Raji (cell line): ENCODE data around the gene PLAAT3.

Experiments
- POLR2A ChIP-seq: IDR thresholded peaks from 2 replicates; pipeline ENCODE4 v1.6.1; 2011; ENCODE audit warnings: low read depth, low read length, control low read depth; ENCODE audit not compliant: insufficient read depth

The PLAAT3 gene

GRCh38 chr11:63612181-63612580 lies 2.1 kb downstream of the PLAAT3 start:
- no peak for TF ChIP-seq POLR2A

- TF ChIP-seq POLR2A, result no peak
Measured at GRCh38 chr11:63611395-63611747, 2.9 kb downstream of the PLAAT3 start.

- TF ChIP-seq POLR2A, result no peak
Measured at GRCh38 chr11:63610604-63611394, 3.4 kb downstream of the PLAAT3 start.

- no peak for TF ChIP-seq POLR2A
Measured at GRCh38 chr11:63609971-63610580, 4.2 kb downstream of the PLAAT3 start.

- no peak for TF ChIP-seq POLR2A
Measured at GRCh38 chr11:63609536-63609935, 4.7 kb downstream of the PLAAT3 start.

- no peak for TF ChIP-seq POLR2A
Measured at GRCh38 chr11:63608353-63609345, 5.6 kb downstream of the PLAAT3 start.

GRCh38 chr11:63603180-63603518 lies 11.1 kb downstream of the PLAAT3 start:
- no peak for TF ChIP-seq POLR2A

- no peak for TF ChIP-seq POLR2A
Measured at GRCh38 chr11:63599211-63600122, 14.8 kb downstream of the PLAAT3 start.

- no peak for TF ChIP-seq POLR2A
Measured at GRCh38 chr11:63598556-63598955, 15.7 kb downstream of the PLAAT3 start.

GRCh38 chr11:63595296-63595695 lies 18.9 kb downstream of the PLAAT3 start:
- TF ChIP-seq POLR2A, result no peak

- no peak for TF ChIP-seq POLR2A
Measured at GRCh38 chr11:63592975-63593395, 21.2 kb downstream of the PLAAT3 start.

- no peak for TF ChIP-seq POLR2A
Measured at GRCh38 chr11:63590024-63590788, 24.0 kb downstream of the PLAAT3 start.

GRCh38 chr11:63589000-63589399 lies 25.2 kb downstream of the PLAAT3 start:
- no peak for TF ChIP-seq POLR2A
